MM.1S (cell line): ENCODE data around the gene ARL2BP.
"Not testable (repeated sequence)": the region's sequence is repeated elsewhere in the genome, so short reads cannot be mapped to it uniquely, and the experiment has no call there.

ENCODE experiments used
- DNase-seq: peaks from one replicate; pipeline ENCODE4 v3.0.0-alpha.2; 2015
- H2AFZ ChIP-seq: fragments of 300-600 bp; sonication (generic); 2 replicates; pipeline ENCODE4 v1.6.0; 2016; ENCODE audit warnings: antibody characterized with exemption, low read length
- H3F3A ChIP-seq: fragments of 300-600 bp; sonication (generic); 2 replicates; pipeline ENCODE4 v1.6.1; 2016; ENCODE audit warnings: mild to moderate bottlenecking, antibody characterized with exemption, low read length, moderate library complexity, mixed read lengths; ENCODE audit not compliant: insufficient read depth
- H3K27ac ChIP-seq: fragments of 300-600 bp; sonication (generic); 2 replicates; pipeline ENCODE4 v1.5.1; 2016; ENCODE audit warnings: mild to moderate bottlenecking, low read length
- H3K27me3 ChIP-seq: fragments of 300-600 bp; sonication (generic); replicated peaks from 2 replicates; pipeline ENCODE4 v1.6.0; 2016; ENCODE audit warnings: low read length; ENCODE audit not compliant: insufficient read depth
- H3K36me3 ChIP-seq: fragments of 300-600 bp; sonication (generic); replicated peaks from 2 replicates; pipeline ENCODE4 v1.6.1; 2016; ENCODE audit warnings: mild to moderate bottlenecking, low read length, mixed read lengths; ENCODE audit not compliant: insufficient read depth
- H3K4me1 ChIP-seq: fragments of 300-600 bp; sonication (generic); 2 replicates; pipeline ENCODE4 v1.6.1; 2016; ENCODE audit warnings: low read length, mixed read lengths
- H3K4me2 ChIP-seq: fragments of 300-600 bp; sonication (generic); 2 replicates; pipeline ENCODE4 v1.6.0; 2016; ENCODE audit warnings: low read depth, low read length
- H3K4me3 ChIP-seq: fragments of 300-600 bp; sonication (generic); 2 replicates; pipeline ENCODE4 v1.5.1; 2016; ENCODE audit warnings: low read length, mixed read lengths
- H3K79me2 ChIP-seq: fragments of 300-600 bp; sonication (generic); 2 replicates; pipeline ENCODE4 v1.6.1; 2016; ENCODE audit warnings: mixed run types, low read length, mixed read lengths
- H3K9ac ChIP-seq: fragments of 300-600 bp; sonication (generic); 2 replicates; pipeline ENCODE4 v1.6.1; 2016; ENCODE audit warnings: low read length, mixed read lengths
- H3K9me2 ChIP-seq: fragments of 300-600 bp; sonication (generic); replicated peaks from 2 replicates; pipeline ENCODE4 v1.6.1; 2016; ENCODE audit warnings: mild to moderate bottlenecking, low read length, mixed read lengths; ENCODE audit not compliant: insufficient read depth
- H3K9me3 ChIP-seq: fragments of 300-600 bp; sonication (generic); replicated peaks from 2 replicates; pipeline ENCODE4 v1.6.1; 2016; ENCODE audit warnings: mild to moderate bottlenecking, low read length, mixed read lengths; ENCODE audit not compliant: insufficient read depth
- H4K20me1 ChIP-seq: fragments of 300-600 bp; sonication (generic); 2 replicates; pipeline ENCODE4 v1.6.1; 2016; ENCODE audit warnings: mild to moderate bottlenecking, low read length, moderate library complexity, mixed read lengths; ENCODE audit not compliant: insufficient read depth
- CTCF ChIP-seq: fragments of 300-600 bp; sonication (generic); IDR thresholded peaks from 2 replicates; pipeline ENCODE4 v1.5.1; 2016; ENCODE audit warnings: antibody characterized with exemption, low read length, mixed read lengths
- EZH2 ChIP-seq: fragments of 300-600 bp; sonication (generic); optimal IDR thresholded peaks from 2 replicates; pipeline ENCODE3; 2017; ENCODE audit warnings: low read depth, mild to moderate bottlenecking, antibody characterized with exemption, low read length, mixed read lengths
- EZH2phosphoT487 ChIP-seq: fragments of 300-600 bp; sonication (generic); IDR thresholded peaks from 2 replicates; pipeline ENCODE4 v1.6.1; 2018; ENCODE audit warnings: antibody characterized with exemption, low read length

Gene ARL2BP

DNA sequence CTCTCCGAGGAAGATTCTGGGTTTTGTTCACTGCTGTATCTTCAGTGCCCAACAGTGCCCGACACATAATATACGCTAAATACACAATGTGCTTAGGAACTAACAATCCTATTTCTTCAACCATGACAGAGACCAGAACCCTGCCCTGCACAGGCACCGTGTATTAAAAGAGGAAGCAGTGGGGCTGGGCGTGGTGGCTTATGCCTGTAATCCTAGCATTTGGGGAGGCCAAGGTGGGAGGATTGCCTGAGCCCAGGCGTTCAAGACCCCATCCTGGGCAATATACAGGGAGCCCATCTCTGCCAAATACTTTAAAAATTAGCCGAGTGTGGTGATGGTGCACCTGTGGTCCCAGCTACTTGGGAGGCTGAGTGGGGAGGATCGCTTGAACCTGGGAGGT lies 19.3 kb downstream of the ARL2BP start:
- Histone ChIP-seq H3K27me3 (no peaks in the 10 kb centered on the region), H3K4me3 (no peak overlapping the region), H3K36me3 (no peaks in the 10 kb centered on the region), H3K9ac (no peak overlapping the region), H3F3A (no peaks in the 10 kb centered on the region), H2AFZ (no peak overlapping the region), H3K27ac (no peak overlapping the region), H3K4me1 (no peaks in the 10 kb centered on the region), H4K20me1 (no peaks in the 10 kb centered on the region), H3K4me2 (no peak overlapping the region), H3K9me3 (no peaks in the 10 kb centered on the region), H3K79me2 (no peaks in the 10 kb centered on the region), H3K9me2 (no peaks in the 10 kb centered on the region)
- DNase-seq: no peak
- no peak for TF ChIP-seq EZH2phosphoT487
- no peak for TF ChIP-seq EZH2

GRCh38 chr16:57264950-57265371 lies 19.9 kb downstream of the ARL2BP start:
- Histone ChIP-seq H3K36me3 (no peaks in the 10 kb centered on the region), H3K27me3 (no peaks in the 10 kb centered on the region), H3F3A (no peaks in the 10 kb centered on the region), H3K9me3 (no peaks in the 10 kb centered on the region), H3K9ac (no peak overlapping the region), H4K20me1 (no peaks in the 10 kb centered on the region), H2AFZ (no peak overlapping the region), H3K4me1 (no peaks in the 10 kb centered on the region), H3K79me2 (no peaks in the 10 kb centered on the region), H3K4me3 (no peak overlapping the region), H3K4me2 (no peak overlapping the region), H3K9me2 (no peaks in the 10 kb centered on the region), H3K27ac (no peak overlapping the region)
- TF ChIP-seq CTCF (no peak), EZH2 (no peak), EZH2phosphoT487 (no peak)
- no peak for DNase-seq

DNA sequence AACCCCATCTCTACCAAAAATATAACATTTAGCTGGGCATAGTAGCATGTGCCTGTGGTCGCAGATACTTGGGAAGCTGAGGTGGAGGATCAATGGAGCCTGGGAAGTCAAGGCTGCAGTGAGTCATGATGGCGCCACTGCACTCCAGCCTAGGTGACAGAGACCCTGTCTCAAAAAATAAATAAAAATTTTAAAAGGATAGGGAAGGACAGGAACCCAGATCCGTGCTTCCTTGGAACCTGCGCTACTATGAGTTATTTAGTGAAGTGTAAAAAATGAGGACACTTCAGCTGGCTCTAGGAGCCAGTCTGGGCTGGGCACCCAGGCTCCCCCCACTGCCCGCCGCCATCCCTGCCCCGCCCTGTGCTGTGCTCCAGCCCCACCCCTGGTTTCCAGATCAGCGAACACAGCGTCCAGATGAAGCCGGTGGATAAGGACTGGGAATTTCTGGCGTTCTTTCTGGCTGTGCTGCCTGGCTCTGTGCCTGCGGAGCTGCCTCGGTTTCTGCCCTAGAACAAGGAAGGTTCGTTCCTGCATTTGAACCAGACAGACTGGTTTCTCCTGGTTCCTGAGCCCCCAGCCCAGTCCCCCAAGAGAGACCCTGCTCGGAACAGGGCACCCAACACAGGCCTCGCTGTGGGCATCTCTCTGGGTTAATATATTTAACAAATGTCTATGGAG lies 20.9 kb downstream of the ARL2BP start:
- no peak overlapping the region for H3K4me3 ChIP-seq
- H4K20me1 ChIP-seq: no peaks in the 10 kb centered on the region
- H3F3A ChIP-seq: no peaks in the 10 kb centered on the region
- no peaks in the 10 kb centered on the region for H3K27me3 ChIP-seq
- no peaks in the 10 kb centered on the region for H3K79me2 ChIP-seq
- H2AFZ ChIP-seq: no peak overlapping the region
- no peak overlapping the region for H3K9ac ChIP-seq
- no peaks in the 10 kb centered on the region for H3K9me2 ChIP-seq
- DNase-seq: no peak
- H3K9me3 ChIP-seq: no peaks in the 10 kb centered on the region
- TF ChIP-seq EZH2phosphoT487 (no peak), EZH2 (no peak), CTCF (no peak)
- H3K4me2 ChIP-seq: no peak overlapping the region
- H3K36me3 ChIP-seq: no peaks in the 10 kb centered on the region
- H3K27ac ChIP-seq: no peak overlapping the region
- H3K4me1 ChIP-seq: no peaks in the 10 kb centered on the region

DNA sequence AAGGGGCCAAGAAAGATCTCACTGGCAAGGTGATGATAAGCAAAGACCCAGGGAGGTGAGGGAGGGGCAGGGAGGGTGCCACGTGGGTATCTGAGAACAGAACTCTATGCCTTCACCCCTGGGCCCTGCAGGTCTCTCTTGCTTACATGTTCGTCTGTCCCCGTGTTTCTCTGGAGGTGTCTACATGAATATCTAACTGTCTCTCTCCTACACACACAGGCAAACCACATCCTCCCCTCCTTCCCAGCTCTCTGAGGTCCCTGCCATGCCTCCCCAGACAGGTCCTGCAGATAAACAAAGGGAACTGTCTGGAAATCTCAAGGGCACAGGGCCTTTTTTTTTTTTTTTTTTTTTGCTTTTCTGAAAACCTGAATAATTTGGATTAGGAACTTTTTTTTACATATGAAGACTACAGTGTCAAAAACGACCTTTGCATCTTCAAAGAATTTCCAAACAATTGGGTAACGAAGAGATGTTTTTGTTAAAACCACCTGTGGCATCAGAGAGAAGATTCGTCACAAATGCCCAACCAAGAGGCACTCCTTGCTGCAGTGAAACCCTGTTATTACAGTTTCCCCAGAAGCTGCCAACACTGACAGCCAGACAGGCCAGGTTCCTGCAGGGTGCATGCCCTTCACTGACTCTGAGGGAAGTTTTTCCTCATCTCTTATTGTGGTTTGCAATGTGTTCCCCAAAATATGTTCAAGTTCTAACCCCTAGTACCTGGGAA lies 21.6 kb downstream of the ARL2BP start:
- TF ChIP-seq EZH2: no peak
- TF ChIP-seq EZH2phosphoT487: no peak
- no peak for TF ChIP-seq CTCF
- H2AFZ ChIP-seq: no peak overlapping the region
- no peaks in the 10 kb centered on the region for H3K9me2 ChIP-seq
- no peak overlapping the region for H3K4me2 ChIP-seq
- H3K79me2 ChIP-seq: no peaks in the 10 kb centered on the region
- no peak overlapping the region for H3K9ac ChIP-seq
- H3K36me3 ChIP-seq: no peaks in the 10 kb centered on the region
- no peaks in the 10 kb centered on the region for H3K4me1 ChIP-seq
- no peak overlapping the region for H3K4me3 ChIP-seq
- no peaks in the 10 kb centered on the region for H3K27me3 ChIP-seq
- no peak overlapping the region for H3K27ac ChIP-seq
- no peak for DNase-seq
- H3F3A ChIP-seq: no peaks in the 10 kb centered on the region
- no peaks in the 10 kb centered on the region for H4K20me1 ChIP-seq
- H3K9me3 ChIP-seq: no peaks in the 10 kb centered on the region

DNA sequence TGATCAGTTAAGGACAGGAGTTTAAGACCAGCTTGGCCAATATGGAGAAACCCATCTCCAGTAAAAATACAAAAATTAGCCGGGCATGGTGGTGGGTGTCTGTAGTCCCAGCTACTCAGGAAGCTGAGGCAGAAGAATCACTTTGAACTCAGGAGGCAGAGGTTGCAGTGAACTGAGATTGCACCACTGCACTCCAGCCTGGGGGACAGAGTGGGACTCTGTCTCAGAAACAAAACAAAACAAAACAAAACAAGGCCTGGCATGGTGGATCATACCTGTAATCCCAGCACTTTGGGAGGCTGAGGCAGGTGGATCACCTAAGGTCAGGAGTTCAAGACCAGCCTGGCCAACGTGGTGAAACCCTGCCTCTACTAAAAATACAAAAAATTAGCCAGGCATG lies 22.3 kb downstream of the ARL2BP start:
- not testable (repeated sequence) for H3F3A ChIP-seq, H3K4me3 ChIP-seq, H3K79me2 ChIP-seq, H3K9me3 ChIP-seq, H4K20me1 ChIP-seq, H3K4me1 ChIP-seq, H3K9me2 ChIP-seq, H3K4me2 ChIP-seq, H3K36me3 ChIP-seq, H3K27me3 ChIP-seq, DNase-seq, H3K27ac ChIP-seq, H2AFZ ChIP-seq, H3K9ac ChIP-seq
